B cell (primary cell): ENCODE results near the gene YIF1A.

Experiments used
- EZH2 ChIP-seq: IDR thresholded peaks from 2 replicates; pipeline ENCODE4 v1.6.1; 2012; ENCODE audit warnings: borderline replicate concordance, low read depth, mild to moderate bottlenecking, moderate library complexity, low read length; ENCODE audit not compliant: insufficient read depth, poor library complexity, severe bottlenecking
- TF ChIP-seq, protein P1 (sequence below): fragments of 200-600 bp; IDR thresholded peaks from one replicate; pipeline ENCODE4 v1.8.0; 2022; ENCODE audit warnings: antibody characterized with exemption, mild to moderate bottlenecking

DNA sequence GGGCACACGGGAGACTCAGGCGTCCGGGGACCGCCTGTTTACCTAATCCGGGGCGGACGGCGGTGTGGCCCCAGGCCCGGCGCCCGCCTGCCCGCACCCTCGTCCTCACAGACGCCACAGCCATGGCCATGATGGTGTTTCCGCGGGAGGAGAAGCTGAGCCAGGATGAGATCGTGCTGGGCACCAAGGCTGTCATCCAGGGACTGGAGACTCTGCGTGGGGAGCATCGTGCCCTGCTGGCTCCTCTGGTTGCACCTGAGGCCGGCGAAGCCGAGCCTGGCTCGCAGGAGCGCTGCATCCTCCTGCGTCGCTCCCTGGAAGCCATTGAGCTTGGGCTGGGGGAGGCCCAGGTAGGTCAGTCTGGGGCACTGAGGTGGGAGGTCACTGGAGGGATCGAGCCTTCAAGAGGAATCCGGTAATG, 30.5 kb downstream of the YIF1A start:
- TF ChIP-seq, protein P1, sequence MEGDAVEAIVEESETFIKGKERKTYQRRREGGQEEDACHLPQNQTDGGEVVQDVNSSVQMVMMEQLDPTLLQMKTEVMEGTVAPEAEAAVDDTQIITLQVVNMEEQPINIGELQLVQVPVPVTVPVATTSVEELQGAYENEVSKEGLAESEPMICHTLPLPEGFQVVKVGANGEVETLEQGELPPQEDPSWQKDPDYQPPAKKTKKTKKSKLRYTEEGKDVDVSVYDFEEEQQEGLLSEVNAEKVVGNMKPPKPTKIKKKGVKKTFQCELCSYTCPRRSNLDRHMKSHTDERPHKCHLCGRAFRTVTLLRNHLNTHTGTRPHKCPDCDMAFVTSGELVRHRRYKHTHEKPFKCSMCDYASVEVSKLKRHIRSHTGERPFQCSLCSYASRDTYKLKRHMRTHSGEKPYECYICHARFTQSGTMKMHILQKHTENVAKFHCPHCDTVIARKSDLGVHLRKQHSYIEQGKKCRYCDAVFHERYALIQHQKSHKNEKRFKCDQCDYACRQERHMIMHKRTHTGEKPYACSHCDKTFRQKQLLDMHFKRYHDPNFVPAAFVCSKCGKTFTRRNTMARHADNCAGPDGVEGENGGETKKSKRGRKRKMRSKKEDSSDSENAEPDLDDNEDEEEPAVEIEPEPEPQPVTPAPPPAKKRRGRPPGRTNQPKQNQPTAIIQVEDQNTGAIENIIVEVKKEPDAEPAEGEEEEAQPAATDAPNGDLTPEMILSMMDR: peak; percentile 40
- no peak for TF ChIP-seq EZH2
